ENCODE data around the gene ZBTB20. TPM values are rescaled to one million over a fixed set of nuclear protein-coding genes. Genes with fewer than 3 reads are reported as not detected.

The ZBTB20 gene
- polyA plus RNA-seq, 1 of the 3 experiments (the other 2 are of a cell fraction), result 0.43 TPM

- ChIA-PET POLR2A (no interaction called here), CTCF (interaction anchor here (0.8 to 2.1 kb wide), 2 partner anchors 13 to 33 kb away, joined by 3 to 12 read pairs; no protein-coding TSS in a partner anchor)
- Histone ChIP-seq H3K4me1 (ENCODE audit: control insufficient read depth in 1 of 2, insufficient read depth in 2 of 2, low read depth in 1 of 2, low read length in 1 of 2) (no peaks in the 10 kb centered on the region), H3K27me3 (ENCODE audit: insufficient read depth) (no peaks in the 10 kb centered on the region), H3K27ac (ENCODE audit: low read depth in 2 of 2, low read length in 1 of 2) (no peak overlapping the region), H3K4me3 (ENCODE audit: low read depth in 2 of 2, low read length in 1 of 2) (no peak overlapping the region), H3K4me2 (no peak overlapping the region), H3K79me2 (ENCODE audit: insufficient read depth) (no peaks in the 10 kb centered on the region), H3K36me3 (replicated peaks in 1 of 2; ENCODE audit: control insufficient read depth in 1 of 2, insufficient read depth in 2 of 2, low read length in 1 of 2) (peaks cover 0 to 21% of the 10 kb centered on the region in 2 experiments), H4K20me1 (ENCODE audit: insufficient read depth) (no peaks in the 10 kb centered on the region), H3K9ac (no peak overlapping the region), H3F3A (replicated peaks; ENCODE audit: insufficient read depth) (no peaks in the 10 kb centered on the region), H3K9me2 (no peaks in the 10 kb centered on the region), H2AFZ (ENCODE audit: low read depth) (no peak overlapping the region), H3K9me3 (no peaks in the 10 kb centered on the region)
- no peak for TF ChIP-seq SMC3 (IDR thresholded peaks at IDR 0.05; ENCODE audit: low read depth, low read length)
- TF ChIP-seq, protein P1, sequence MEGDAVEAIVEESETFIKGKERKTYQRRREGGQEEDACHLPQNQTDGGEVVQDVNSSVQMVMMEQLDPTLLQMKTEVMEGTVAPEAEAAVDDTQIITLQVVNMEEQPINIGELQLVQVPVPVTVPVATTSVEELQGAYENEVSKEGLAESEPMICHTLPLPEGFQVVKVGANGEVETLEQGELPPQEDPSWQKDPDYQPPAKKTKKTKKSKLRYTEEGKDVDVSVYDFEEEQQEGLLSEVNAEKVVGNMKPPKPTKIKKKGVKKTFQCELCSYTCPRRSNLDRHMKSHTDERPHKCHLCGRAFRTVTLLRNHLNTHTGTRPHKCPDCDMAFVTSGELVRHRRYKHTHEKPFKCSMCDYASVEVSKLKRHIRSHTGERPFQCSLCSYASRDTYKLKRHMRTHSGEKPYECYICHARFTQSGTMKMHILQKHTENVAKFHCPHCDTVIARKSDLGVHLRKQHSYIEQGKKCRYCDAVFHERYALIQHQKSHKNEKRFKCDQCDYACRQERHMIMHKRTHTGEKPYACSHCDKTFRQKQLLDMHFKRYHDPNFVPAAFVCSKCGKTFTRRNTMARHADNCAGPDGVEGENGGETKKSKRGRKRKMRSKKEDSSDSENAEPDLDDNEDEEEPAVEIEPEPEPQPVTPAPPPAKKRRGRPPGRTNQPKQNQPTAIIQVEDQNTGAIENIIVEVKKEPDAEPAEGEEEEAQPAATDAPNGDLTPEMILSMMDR (IDR thresholded peaks at IDR 0.05), result no peak
- TF ChIP-seq NFIC (IDR thresholded peaks at IDR 0.05; ENCODE audit: borderline replicate concordance), result no peak
- no peak for TF ChIP-seq EZH2phosphoT487 (IDR thresholded peaks at IDR 0.05; ENCODE audit: borderline replicate concordance, low read depth)
- TF ChIP-seq RAD21 (IDR thresholded peaks at IDR 0.05; ENCODE audit: low read length), result no peak
- no peak for TF ChIP-seq MEF2A (IDR thresholded peaks at IDR 0.05; ENCODE audit: borderline replicate concordance, low read depth)
- no peak for TF ChIP-seq POLR2AphosphoS5 (IDR thresholded peaks at IDR 0.05; ENCODE audit: low read depth, low read length)
- TF ChIP-seq MAX (IDR thresholded peaks at IDR 0.05; ENCODE audit: low read depth), result no peak
- no peak for TF ChIP-seq RCOR1 (IDR thresholded peaks at IDR 0.05; ENCODE audit: low read length)
- TF ChIP-seq JUND (IDR thresholded peaks at IDR 0.05), result no peak
- TF ChIP-seq SIN3A (IDR thresholded peaks at IDR 0.05; ENCODE audit: borderline replicate concordance, low read depth, low read length), result no peak
- no peak for TF ChIP-seq FOXM1 (IDR thresholded peaks at IDR 0.05; ENCODE audit: low read depth)
- TF ChIP-seq ZBTB33 (IDR thresholded peaks at IDR 0.05; ENCODE audit: borderline replicate concordance, low read depth), result no peak
- TF ChIP-seq NRF1 (IDR thresholded peaks at IDR 0.05; ENCODE audit: low read depth, low read length), result no peak
- TF ChIP-seq REST (IDR thresholded peaks at IDR 0.05; ENCODE audit: low read depth, low read length), result no peak
- TF ChIP-seq RFX5 (IDR thresholded peaks at IDR 0.05; ENCODE audit: low read length), result no peak
- TF ChIP-seq, protein P2, sequence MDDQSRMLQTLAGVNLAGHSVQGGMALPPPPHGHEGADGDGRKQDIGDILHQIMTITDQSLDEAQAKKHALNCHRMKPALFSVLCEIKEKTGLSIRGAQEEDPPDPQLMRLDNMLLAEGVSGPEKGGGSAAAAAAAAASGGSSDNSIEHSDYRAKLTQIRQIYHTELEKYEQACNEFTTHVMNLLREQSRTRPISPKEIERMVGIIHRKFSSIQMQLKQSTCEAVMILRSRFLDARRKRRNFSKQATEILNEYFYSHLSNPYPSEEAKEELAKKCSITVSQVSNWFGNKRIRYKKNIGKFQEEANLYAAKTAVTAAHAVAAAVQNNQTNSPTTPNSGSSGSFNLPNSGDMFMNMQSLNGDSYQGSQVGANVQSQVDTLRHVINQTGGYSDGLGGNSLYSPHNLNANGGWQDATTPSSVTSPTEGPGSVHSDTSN (IDR thresholded peaks at IDR 0.05), result no peak
- TF ChIP-seq USF1 (IDR thresholded peaks at IDR 0.05; ENCODE audit: borderline replicate concordance, low read depth), result no peak
- TF ChIP-seq TAF1 (IDR thresholded peaks at IDR 0.05; ENCODE audit: borderline replicate concordance, low read depth, low read length), result no peak
- WGBS (ENCODE audit: low lambda C conversion rate), result 92% methylated on average over 14 of the region's 24 CpGs
- no peak for DNase-seq
Observed at GRCh38 chr3:114350690-114351089, 796.4 kb downstream of the ZBTB20 start.

Data from SK-N-SH (cell line).